Measurements from ENCODE around the gene RSBN1L. TPM values are rescaled to one million over a fixed set of nuclear protein-coding genes. Genes with fewer than 3 reads are reported as not detected.

RSBN1L gene
- total RNA-seq, 1 donor from 2014 or later, result 24.7 TPM

DNA sequence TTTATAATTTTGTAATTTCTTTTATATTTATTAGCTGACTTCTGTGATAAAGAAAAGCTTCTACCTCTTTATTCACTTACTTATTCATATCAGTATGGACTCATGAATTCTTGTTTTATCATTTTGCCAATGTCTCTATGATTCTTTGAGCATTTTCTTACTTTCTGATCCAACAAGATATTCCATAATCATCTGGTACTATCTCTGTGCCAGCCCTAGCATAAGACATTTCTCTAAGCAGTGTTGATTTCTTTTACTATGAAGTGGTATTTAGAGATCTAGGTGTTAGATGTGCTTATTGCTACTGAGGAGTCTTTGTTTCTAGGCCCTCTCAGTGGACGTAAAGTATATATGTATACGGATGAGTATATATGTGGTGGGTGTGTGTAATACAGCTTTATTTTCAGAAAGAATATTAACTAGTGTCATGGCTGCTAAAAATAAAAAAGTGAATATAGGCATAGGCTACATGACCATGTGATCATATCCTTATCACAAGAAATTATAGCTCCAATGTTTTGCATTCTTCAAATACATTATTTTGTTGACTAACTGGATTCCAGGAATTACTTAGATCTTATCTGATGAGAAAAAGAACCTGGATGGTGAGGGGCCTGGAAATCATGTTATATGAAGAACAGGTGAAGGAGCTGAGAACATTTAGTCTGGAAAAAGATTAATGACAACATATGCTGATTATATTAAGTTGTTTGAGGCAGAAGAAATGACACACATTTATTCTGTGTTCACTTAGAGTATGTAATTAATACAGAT lies 115.4 kb downstream of the RSBN1L start:
- DNase-seq, result peak; percentile 20

DNA sequence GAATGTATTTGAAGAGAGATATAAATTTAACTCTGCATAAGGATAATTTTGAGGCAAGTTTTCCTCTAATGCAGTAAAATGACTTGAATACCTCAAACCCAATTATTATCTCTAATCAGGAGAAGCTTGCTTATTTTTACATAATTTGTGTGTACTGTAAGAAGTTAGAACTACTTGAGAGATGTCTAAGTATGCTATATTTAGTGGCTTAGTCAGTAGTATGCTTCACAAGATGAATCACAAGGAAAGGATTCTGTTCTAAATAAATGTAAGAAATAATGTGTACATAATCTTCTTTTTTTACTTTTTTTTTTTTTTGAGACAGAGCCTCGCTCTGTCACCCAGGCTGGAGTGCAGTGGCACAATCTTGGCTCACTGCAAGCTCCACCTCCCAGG lies 116.0 kb downstream of the RSBN1L start:
- DNase-seq, result peak; percentile 15

GRCh38 chr7:77813180-77813579 lies 116.9 kb downstream of the RSBN1L start:
- DNase-seq, result no peak

- DNase-seq, result no peak
Measured at GRCh38 chr7:77819021-77819420, 122.8 kb downstream of the RSBN1L start.

- DNase-seq, result no peak
Measured at GRCh38 chr7:77820967-77821366, 124.7 kb downstream of the RSBN1L start.

DNA sequence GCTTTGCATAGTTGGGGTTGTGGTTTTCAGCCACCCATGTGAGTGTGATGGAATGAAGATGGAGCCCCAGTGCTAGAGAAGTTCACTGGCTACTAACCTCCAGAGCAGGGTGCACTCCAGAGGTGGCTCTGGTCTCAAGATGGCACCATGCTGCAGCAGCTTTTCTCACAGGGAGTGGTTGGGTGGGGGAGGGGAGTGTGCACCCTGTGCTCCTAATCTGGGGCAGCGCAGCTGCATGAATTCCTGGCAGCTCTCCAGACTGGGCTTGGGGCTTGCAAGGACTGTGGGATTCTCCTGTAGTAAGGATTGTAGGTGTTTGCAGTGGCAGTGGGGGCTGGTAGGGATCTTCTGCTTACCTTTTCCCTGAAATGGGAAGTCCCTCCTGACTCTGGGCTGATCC lies 126.0 kb downstream of the RSBN1L start:
- no peak for DNase-seq

DNA sequence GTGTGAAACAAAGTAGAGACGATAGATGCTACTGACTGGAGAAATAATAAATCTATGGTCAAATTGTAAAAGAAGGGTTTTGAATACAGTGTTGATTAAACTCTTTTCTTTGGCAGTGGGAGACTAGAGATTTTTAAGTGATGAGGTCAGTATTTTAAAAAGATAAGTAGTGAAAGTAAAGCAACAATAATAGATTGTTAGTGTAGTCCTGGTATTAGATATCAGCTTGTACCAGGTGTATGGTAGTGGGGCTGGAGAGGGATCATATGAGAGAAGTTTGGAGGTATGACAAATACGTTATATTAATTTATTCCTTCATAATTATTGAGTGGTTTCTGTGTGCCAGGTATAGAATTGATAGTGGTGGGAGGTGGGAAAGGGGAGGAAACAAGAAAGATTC lies 127.5 kb downstream of the RSBN1L start:
- no peak for DNase-seq

DNA sequence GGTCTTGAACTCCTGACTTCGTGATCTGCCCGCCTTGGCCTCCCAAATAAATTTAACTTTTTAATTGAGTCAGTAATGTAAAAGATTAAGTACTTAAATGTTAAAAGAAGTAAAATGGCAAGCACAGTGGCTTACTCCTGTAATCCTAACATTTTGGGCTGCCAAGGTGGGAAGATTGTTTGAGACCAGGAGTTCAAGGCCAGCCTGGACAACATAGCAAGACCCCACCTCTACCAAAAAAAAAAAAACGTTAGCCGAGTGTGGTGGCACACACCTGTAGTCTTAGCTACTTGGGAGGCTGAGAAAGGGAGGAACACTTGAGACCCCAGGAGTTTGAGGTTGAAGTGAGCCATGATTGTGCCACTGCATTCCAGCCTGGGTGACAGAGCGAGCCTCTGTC lies 128.4 kb downstream of the RSBN1L start:
- DNase-seq, result no peak

DNA sequence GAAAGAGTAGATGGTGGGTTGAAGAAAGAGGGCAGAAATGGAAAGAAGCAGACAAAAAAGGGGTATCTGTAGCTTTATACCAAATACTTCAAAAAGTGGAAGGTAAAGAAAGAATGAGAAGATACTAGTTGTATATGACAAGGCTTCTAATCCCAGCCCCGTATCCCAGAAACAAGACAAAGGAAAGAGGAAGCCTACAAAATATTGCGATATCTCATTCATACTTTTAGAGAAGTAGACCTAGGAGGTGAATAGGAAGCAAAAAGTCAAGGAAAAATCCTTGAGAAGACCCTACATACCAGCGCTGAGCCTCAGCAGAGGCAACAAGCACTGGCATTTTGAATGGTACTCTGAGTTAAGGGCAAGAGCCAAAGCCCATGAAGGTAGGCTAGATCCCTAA lies 128.9 kb downstream of the RSBN1L start:
- no peak for DNase-seq

- DNase-seq, result no peak
Measured at GRCh38 chr7:77826300-77826699, 130.0 kb downstream of the RSBN1L start.

- DNase-seq, result no peak
Measured at GRCh38 chr7:77827999-77828398, 131.7 kb downstream of the RSBN1L start.

- no peak for DNase-seq
Measured at GRCh38 chr7:77830649-77831355, 134.5 kb downstream of the RSBN1L start.

- no peak for DNase-seq
Measured at GRCh38 chr7:77831481-77831880, 135.2 kb downstream of the RSBN1L start.

DNA sequence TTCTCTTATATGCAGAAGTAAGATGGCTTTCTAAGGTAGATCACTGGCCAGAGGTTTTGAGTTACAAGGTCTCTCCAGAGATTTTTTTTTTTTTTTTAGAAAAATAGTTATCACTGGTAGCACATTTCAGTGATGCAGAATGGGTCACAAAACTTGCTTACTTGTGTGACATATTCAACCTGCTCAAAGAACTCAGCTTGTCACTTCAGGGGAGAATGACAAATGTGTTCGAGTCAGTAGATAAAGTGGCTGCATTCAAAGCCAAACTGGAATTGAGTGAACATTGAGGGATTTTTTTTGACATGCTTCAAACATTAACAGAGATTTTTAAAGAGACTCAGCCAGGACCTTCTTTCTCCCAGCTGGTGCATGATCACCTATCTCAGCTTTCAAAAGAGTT lies 135.7 kb downstream of the RSBN1L start:
- no peak for DNase-seq

Other genes starting within 250 kb of the RSBN1L start
- gene PTPN12, start 159.2 kb upstream of the RSBN1L start, total RNA-seq, result 56.3 and 88.0 TPM in 2 replicates
- gene TMEM60, start 102.0 kb downstream of the RSBN1L start, total RNA-seq, result 9.2 and 11.2 TPM in 2 replicates
- 11.2 and 20.0 TPM in 2 replicates for gene PHTF2, start 102.3 kb downstream of the RSBN1L start, total RNA-seq